Skeletal muscle tissue (tissue), 4 donors: ENCODE data around the gene KMT2B. TPM values are rescaled to one million over a fixed set of nuclear protein-coding genes. Genes with fewer than 3 reads are reported as not detected.

Source experiments
- H3K27ac ChIP-seq: one replicate; pipeline ENCODE4 v1.7.0; 2013; ENCODE audit warnings: mild to moderate bottlenecking, low read depth, low read length, inconsistent platforms
- H3K27me3 ChIP-seq, 3 donors: one replicate each; pipeline ENCODE4 v1.7.0; 2013; ENCODE audit warnings: low read length in 3 of 3; ENCODE audit not compliant: control insufficient read depth in 3 of 3, insufficient read depth in 3 of 3
- H3K36me3 ChIP-seq, 3 donors: one replicate each; pipeline ENCODE4 v1.7.0; 2013; ENCODE audit warnings: low read length in 3 of 3; ENCODE audit not compliant: control insufficient read depth in 3 of 3, insufficient read depth in 3 of 3
- H3K4me1 ChIP-seq, 3 donors: one replicate each; pipeline ENCODE4 v1.7.0; 2013; ENCODE audit warnings: low read length in 3 of 3, mild to moderate bottlenecking in 3 of 3; ENCODE audit not compliant: control insufficient read depth in 3 of 3, insufficient read depth in 3 of 3
- H3K4me3 ChIP-seq, 3 donors: one replicate each; pipeline ENCODE4 v1.7.0; 2013; ENCODE audit warnings: low read length in 3 of 3
- H3K9ac ChIP-seq, 3 donors: one replicate each; pipeline ENCODE4 v1.7.0; 2013; ENCODE audit warnings: low read length in 3 of 3, mild to moderate bottlenecking in 3 of 3, moderate library complexity in 2 of 3, low read depth in 1 of 3
- H3K9me3 ChIP-seq, 3 donors: one replicate each; pipeline ENCODE4 v1.7.0; 2013; ENCODE audit warnings: low read length in 3 of 3; ENCODE audit not compliant: control insufficient read depth in 3 of 3
- total RNA-seq: library from RNA; depleted of rRNA; stranded (reverse); fragments of >200 nt; gene quantifications from one replicate; pipeline ENCODE4 v1.2.3, GENCODE V29; 2014
- donor health status: Osteomylitis.

Gene KMT2B
- total RNA-seq, 1 donor from 2014 or later, result 5.7 TPM

DNA sequence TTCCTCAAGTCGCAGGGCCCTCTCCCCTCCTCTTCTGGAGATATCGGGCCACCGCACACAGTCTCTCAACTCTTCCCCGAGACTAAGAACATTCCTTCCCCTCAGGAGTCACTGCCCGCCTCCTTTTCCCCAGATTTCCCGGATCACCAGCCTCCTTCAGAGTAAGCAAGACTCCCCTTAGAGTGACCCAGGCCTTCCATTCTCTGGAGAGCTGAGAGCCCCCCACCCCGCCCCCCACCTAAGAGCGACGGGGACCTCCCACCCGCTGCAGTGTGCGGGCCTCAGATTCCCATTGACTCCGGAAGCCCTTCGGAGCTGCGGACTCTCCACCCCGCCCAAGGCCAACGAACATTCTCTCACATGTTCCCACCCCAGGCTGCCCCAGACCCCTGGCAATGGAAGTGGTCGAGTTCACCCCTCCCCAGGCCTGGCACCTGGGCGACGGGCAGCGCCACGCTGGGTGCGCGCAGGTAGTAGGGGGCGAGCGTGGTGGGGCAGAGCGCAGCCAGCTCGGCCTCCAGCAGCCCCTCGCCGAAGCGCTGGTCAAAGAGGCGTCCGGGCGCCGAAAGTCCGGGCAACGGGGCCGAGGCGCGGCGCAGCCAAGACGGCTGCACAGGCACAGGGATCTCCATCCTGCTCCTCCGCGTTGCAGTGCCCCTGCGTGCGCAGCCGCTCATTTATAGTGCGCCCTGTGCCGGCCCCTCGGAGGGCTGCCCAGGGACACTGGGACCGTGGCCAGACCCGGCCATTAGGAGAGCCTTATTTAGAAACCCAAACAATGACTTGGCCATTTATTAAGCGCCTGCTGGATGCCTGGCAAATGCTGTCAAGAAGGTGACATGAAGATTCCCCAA is 38.8 kb downstream of the KMT2B start, which contains the start of gene HSPB6:
HSPB6 (minus strand) TSS at position 653 of the 854 bp plus-strand sequence; CDS start at position 632, 21 bp downstream.
- peaks cover 16 to 26% (median 23%) of the 10 kb centered on the region in 3 donors for H3K36me3 ChIP-seq
- peak within 1 kb of the TSS; percentile 95 to 100 (median 95) for H3K9ac ChIP-seq

GRCh38 chr19:35757231-35757748 is 39.5 kb downstream of the KMT2B start:
- H3K36me3 ChIP-seq, result peaks cover 21 to 26% (median 23%) of the 10 kb centered on the region in 3 donors
- peaks cover 32 to 49% (median 35%) of the 10 kb centered on the region in 3 donors for H3K4me1 ChIP-seq
- H3K4me3 ChIP-seq, result peak overlapping the region; percentile 86 to 100 (median 98)
- peak overlapping the region; percentile 89 to 100 (median 95) for H3K9ac ChIP-seq
- H3K27me3 ChIP-seq, result no peaks in the 10 kb centered on the region
- H3K27ac ChIP-seq, result peak overlapping the region; percentile 99
- H3K9me3 ChIP-seq, result no peaks in the 10 kb centered on the region

More for the DNA sequence above, 38.8 kb downstream of the KMT2B start, which contains the start of gene HSPB6:
- peak within 1 kb of the TSS; percentile 99 for H3K27ac ChIP-seq
- H3K4me1 ChIP-seq, result peaks cover 32 to 49% (median 39%) of the 10 kb centered on the region in 3 donors
- H3K9me3 ChIP-seq, result no peaks in the 10 kb centered on the region
- H3K27me3 ChIP-seq, result no peaks in the 10 kb centered on the region
- H3K4me3 ChIP-seq, result peak within 1 kb of the TSS; percentile 86 to 100 (median 98)

- Histone ChIP-seq H3K9me3 (no peaks in the 10 kb centered on the region), H3K4me3 (peak within 1 kb of the TSS; percentile 98 to 100 (median 100)), H3K27ac (peak within 1 kb of the TSS; percentile 99), H3K27me3 (no peaks in the 10 kb centered on the region), H3K9ac (peak within 1 kb of the TSS; percentile 93 to 100 (median 95)), H3K36me3 (peaks cover 17 to 20% (median 17%) of the 10 kb centered on the region in 3 donors), H3K4me1 (peaks cover 32 to 49% (median 35%) of the 10 kb centered on the region in 3 donors)
Measured at GRCh38 chr19:35757749-35758608, 40.2 kb downstream of the KMT2B start, which contains the start of gene PROSER3. Gene PROSER3, plus strand, starts transcription at chr19:35758176. Its CDS starts 40 bp downstream, at chr19:35758216.

DNA sequence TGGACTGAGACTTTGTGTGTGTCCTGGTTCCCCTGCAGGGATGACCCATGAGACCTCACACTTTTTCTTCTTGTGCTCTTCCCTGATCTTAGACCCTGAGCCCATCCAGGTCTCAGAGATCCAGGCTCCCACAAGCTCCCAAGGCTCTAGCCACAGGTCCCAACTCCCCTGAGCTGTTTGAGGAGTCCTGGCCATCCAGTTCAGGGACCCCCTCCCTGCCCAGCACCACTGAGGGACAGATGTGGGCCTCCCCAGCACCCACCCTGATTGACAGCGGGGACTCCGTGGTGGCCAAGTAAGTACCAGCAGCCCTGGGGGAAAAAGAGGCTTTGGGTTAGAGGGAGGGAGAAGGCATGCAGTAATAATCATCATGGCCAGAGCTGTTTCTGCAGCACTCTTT is 41.9 kb downstream of the KMT2B start:
- H3K9ac ChIP-seq, result no peak overlapping the region
- H3K4me3 ChIP-seq, result no peak overlapping the region
- peaks cover 24 to 36% (median 26%) of the 10 kb centered on the region in 3 donors for H3K4me1 ChIP-seq
- H3K27me3 ChIP-seq, result no peaks in the 10 kb centered on the region
- no peaks in the 10 kb centered on the region for H3K9me3 ChIP-seq
- H3K36me3 ChIP-seq, result peaks cover 4 to 11% (median 10%) of the 10 kb centered on the region in 3 donors
- H3K27ac ChIP-seq, result no peak overlapping the region

GRCh38 chr19:35760711-35761349 is 43.0 kb downstream of the KMT2B start:
- H3K4me3 ChIP-seq, result no peak overlapping the region
- H3K9me3 ChIP-seq, result no peaks in the 10 kb centered on the region
- H3K4me1 ChIP-seq, result peaks cover 18 to 26% (median 19%) of the 10 kb centered on the region in 3 donors
- no peak overlapping the region for H3K9ac ChIP-seq
- peaks cover 9 to 16% (median 14%) of the 10 kb centered on the region in 3 donors for H3K36me3 ChIP-seq
- no peak overlapping the region for H3K27ac ChIP-seq
- H3K27me3 ChIP-seq, result no peaks in the 10 kb centered on the region

DNA sequence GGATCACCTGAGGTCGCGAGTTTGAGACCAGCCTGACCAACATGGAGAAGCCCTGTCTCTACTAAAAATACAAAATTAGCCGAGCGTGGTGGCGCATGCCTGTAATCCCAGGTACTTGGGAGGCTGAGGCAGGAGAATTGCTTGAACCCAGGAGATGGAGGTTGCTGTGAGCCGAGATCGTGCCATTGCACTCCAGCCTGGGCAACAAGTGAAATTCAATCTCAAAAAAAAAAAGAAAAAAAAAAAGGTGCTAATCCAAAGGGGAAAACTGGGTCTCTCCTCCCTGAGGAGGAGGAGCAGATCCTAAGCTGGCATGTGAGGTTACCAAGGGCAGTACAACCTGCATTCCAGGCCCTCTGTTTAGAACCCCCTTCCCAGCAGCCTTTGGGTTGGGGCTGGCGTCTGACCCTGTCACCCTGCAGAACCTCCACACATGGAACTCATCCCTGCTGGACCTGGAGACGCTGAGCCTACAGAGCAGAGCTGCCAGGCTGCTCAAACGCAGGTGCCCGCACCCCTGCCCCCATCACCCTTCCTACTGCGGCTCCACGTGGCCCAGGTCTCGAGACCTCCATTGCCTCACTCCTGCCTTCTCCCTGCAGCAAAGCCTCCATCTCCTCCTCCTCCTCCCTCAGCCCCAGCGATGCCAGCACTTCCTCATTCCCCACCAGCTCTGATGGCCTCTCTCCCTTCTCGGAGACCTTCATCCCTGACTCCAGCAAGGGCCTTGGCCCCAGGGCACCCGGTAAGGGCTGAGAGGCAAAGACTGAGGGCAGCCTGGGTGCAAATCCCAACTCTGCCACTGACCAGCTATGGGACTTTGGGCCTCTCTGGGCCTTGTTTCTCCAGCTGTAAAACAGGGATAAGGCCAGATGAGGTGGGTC is 46.9 kb downstream of the KMT2B start:
- Histone ChIP-seq H3K4me1 (no peaks in the 10 kb centered on the region), H3K4me3 (no peak overlapping the region), H3K27me3 (no peaks in the 10 kb centered on the region), H3K9ac (no peak overlapping the region), H3K36me3 (peaks cover 9 to 16% (median 10%) of the 10 kb centered on the region in 3 donors), H3K27ac (no peak overlapping the region), H3K9me3 (no peaks in the 10 kb centered on the region)

GRCh38 chr19:35766571-35767104 is 48.8 kb downstream of the KMT2B start:
- no peaks in the 10 kb centered on the region for H3K27me3 ChIP-seq
- H3K4me3 ChIP-seq, result no peak overlapping the region
- H3K4me1 ChIP-seq, result no peaks in the 10 kb centered on the region
- H3K36me3 ChIP-seq, result peaks cover 5 to 12% (median 10%) of the 10 kb centered on the region in 3 donors
- no peaks in the 10 kb centered on the region for H3K9me3 ChIP-seq
- no peak overlapping the region for H3K27ac ChIP-seq
- no peak overlapping the region for H3K9ac ChIP-seq

DNA sequence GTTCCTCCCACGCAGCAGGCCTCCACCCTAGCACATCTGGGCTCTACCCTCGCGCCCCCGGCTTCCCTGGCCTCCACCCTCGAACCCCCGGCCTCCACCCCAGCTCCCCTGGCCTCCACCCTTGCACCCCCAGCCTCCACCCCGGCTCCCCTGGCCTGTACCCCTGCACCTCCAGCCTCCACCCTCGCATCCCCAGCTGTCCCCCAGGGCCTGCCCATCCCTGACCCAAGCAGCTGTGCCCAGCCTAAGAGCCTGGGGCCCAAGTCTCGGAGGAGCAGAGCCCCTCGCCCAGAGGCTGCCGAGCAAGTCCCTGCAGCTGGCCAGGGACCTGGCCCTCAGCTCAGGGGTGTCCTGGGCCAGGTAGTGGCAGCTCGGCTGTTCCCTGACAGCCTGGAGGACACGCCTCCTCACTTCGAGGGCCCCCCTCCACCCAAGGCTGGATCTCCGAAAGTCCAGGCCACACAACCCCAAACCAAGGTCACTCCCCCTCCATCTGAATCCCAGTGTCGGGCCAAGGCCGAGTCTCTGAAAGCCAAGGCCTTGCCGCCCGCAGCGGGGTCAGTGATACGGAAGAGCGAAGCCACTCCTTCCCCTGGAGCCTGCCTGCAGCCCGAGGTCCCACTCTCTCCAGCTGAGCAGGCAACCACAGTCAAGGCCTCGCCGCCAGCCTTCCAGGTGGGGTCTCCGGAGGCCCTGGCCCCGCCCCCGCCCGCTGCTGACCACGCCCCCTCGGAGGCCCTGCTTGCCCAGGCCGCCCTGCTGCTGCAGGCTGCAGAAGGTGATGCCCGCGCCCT is 49.7 kb downstream of the KMT2B start:
- Histone ChIP-seq H3K27ac (no peak overlapping the region), H3K4me1 (no peaks in the 10 kb centered on the region), H3K9me3 (no peaks in the 10 kb centered on the region), H3K9ac (no peak overlapping the region), H3K4me3 (no peak overlapping the region), H3K27me3 (no peaks in the 10 kb centered on the region), H3K36me3 (peaks cover 5 to 7% (median 5%) of the 10 kb centered on the region in 3 donors)
